GM19025 (cell line): ENCODE results near the gene TMEM8B.
"Not testable (repeated sequence)": the region's sequence is repeated elsewhere in the genome, so short reads cannot be mapped to it uniquely, and the experiment has no call there.

Experiments
- ATAC-seq: cut with Tn5 transposase; IDR thresholded peaks from one replicate; pipeline ENCODE4 v1.9.1; 2021; ENCODE audit warnings: mild to moderate bottlenecking, low read depth, moderate library complexity; ENCODE audit not compliant: unreplicated experiment

Gene TMEM8B

DNA sequence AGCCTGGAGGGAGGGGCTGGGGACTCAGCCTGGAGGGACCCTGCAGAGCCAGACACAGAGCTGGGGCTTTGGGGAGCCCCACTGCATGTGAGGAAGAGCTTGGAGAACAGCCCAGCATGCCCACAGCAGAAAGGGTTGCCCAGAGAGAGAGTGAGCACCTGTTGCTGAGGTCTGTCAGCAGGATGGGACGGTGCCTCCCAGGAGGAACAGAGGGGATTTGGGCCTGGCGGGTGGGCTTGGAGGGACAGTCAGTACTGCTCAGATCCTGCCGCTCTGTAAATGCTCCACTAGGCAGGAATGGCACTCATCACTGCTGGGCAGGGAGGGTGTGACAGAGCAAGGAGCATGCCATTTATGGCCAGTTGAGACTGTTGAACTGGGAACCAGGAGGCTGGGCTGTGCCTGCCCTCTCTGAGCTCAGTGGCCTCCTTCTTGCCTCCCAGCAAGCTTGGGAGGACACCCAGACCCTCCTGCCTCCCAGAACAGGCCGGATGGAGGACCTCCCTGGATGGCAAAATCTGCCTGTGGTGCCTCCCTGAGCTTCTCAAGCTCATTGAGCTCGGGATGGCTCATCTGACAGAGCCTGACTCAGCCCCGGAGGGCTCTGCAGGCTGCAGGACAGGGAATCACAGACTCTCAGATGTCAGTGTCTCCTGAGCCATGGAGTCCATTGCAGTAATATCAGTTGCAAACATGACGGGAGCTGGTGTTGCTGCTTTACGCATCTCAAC, 76.2 kb downstream of the TMEM8B start:
- ATAC-seq: no peak

DNA sequence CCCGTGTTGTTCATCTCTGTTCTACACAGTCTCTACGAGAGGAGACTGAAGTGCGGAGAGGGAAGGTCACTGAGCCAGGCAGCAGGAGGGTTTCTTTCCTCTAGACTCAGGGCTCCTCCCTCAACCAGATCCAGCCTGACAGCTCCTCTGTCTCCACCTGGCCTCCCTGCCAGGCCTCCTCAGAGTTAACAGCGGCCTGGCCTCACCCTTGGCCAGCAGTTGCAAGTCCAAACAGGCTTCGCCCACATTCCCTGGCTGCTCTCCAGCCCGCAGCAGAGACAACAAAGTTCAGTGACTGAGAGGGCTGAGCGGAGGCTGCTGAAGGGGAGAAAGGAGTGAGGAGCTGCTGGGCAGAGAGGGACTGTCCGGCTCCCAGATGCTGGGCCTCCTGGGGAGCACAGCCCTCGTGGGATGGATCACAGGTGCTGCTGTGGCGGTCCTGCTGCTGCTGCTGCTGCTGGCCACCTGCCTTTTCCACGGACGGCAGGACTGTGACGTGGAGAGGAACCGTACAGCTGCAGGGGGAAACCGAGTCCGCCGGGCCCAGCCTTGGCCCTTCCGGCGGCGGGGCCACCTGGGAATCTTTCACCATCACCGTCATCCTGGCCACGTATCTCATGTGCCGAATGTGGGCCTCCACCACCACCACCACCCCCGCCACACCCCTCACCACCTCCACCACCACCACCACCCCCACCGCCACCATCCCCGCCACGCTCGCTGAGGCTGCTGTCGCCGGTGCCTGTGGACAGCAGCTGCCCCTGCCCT, 77.1 kb downstream of the TMEM8B start, which contains the start of gene HRCT1:
Gene HRCT1, plus strand, starts transcription at position 291 of the 768 bp plus-strand sequence. Its CDS starts 86 bp downstream, at position 377.
- no peak for ATAC-seq

GRCh38 chr9:35906923-35907699, 78.1 kb downstream of the TMEM8B start:
- ATAC-seq: no peak

DNA sequence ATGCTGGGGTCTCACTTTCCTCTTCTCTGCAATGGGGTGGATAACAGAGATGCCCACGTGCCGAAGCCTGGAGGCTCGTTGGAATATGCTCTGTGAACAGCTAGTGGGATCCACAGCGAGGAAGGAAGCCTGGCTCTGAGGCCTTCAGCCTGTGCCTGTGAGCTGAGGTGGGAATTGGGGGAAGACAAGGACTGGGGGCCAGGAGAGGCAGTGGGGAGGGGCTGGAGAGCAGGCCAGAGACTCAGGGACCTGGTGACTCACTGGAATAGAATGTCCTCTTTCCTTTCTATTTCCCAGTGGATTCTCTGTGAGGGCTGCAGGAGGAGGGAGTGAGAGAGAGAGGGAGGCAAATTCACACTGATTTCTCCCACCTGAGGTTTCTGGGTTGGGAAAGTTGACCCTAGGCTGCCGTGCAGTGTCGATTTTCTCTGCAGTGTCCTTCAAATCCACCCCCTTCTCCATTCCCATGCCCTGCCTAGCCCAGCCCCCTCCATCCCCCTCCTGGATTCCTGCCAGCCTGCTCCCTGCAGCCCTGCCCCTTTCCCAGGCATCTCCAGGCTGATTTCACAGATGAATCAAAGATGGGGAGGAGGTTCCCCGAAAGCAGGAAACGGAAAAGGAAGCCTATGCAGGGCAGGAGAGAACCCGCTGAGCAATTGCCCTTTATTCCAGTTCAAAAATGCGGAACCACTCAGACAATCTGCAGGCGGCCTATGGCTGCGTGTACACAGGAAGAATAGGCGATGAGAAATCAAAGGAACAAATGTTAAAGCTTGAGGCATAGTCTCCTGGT, 78.9 kb downstream of the TMEM8B start:
- ATAC-seq: no peak

- no peak for ATAC-seq
These were observed 79.6 kb downstream of the TMEM8B start for GRCh38 chr9:35908504-35909125.

- ATAC-seq: no peak
These were observed 80.2 kb downstream of the TMEM8B start, which contains the start of gene SPAAR for GRCh38 chr9:35909274-35909673. Gene SPAAR, plus strand, starts transcription at chr9:35909490. Its CDS starts 974 bp downstream, at chr9:35910464.

- no peak for ATAC-seq
These were observed 80.9 kb downstream of the TMEM8B start for GRCh38 chr9:35909687-35910612.

GRCh38 chr9:35910613-35911359, 81.8 kb downstream of the TMEM8B start:
- ATAC-seq: no peak

DNA sequence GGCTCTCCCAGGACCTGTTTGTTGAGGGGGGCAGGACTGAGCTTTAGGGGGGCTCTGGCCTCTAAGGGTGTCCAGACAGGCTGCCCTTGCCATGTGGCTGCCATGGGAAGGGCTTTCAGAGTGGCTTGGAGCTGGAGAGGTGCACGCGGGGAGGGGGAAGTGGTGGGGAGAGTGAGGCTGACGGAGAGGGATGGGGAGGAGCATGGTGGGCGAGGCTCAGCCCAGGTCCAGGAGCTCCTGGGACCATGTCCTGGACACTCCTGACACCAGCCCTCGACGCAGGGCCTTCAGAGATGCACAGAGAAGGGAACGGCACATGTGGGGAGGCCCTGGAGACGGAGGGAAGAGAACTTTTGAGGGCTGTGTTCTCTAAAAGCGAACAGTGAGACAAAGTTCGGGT, 82.7 kb downstream of the TMEM8B start:
- ATAC-seq: no peak

DNA sequence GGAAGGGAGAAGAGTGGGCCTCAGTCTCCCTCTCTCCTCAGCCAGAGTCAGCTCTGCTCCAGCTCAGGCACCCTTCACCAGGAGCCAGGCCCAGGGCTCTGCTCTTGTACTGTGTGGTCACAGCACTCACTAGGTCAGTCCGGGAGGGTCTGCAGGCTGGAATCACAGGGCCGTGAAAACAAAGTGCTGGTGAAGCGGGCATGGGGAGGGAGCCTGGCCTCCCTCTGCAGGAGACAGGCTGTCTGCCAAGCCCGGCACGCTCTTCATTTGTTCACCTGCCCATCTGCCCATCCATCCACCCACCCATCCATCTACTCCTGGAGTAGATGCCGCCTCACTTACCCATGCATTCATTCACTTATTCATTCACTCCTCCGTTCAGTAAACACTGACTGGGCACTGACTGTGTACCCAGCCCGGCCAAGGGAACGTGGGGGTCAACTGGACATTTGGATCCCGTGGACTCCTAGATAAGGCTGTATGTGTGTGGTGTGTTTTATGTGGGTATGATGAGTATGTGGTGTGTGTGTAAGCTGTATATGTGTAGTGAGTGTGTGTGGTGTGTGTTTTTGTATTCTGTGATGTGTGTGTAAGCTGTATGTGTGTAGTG, 83.9 kb downstream of the TMEM8B start:
- ATAC-seq: no peak

- not testable (repeated sequence) for ATAC-seq
These were observed 84.4 kb downstream of the TMEM8B start for GRCh38 chr9:35913429-35913828.

DNA sequence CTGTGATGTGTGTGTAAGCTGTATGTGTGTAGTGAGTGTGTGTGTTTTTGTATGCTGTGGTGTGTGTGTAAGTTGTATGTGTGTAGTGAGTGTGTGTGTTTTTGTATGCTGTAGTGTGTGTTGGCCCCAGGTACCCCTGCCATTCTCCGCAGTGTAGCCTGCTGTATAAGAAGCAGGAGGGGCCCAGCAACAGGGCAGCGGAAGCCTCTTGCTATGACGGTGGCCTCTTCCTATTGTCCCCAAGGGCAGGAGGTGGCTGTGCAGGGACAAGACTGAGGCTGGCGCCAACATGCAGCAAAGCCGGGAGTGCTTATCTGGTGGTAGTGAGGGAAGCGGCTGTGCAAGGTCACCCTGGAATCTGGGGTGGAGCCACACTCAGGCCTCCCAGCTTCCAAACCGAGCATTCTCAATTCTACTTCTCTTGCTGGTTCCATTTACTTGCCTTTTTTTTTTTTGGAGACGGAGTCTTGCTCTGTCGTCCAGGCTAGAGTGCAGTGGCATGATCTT, 85.3 kb downstream of the TMEM8B start:
- no peak for ATAC-seq
